Measurements from ENCODE around the gene GRM7.

GRCh38 chr3:7306901-7307300 lies 446.0 kb downstream of the GRM7 start:
- TF ChIP-seq, protein P1, sequence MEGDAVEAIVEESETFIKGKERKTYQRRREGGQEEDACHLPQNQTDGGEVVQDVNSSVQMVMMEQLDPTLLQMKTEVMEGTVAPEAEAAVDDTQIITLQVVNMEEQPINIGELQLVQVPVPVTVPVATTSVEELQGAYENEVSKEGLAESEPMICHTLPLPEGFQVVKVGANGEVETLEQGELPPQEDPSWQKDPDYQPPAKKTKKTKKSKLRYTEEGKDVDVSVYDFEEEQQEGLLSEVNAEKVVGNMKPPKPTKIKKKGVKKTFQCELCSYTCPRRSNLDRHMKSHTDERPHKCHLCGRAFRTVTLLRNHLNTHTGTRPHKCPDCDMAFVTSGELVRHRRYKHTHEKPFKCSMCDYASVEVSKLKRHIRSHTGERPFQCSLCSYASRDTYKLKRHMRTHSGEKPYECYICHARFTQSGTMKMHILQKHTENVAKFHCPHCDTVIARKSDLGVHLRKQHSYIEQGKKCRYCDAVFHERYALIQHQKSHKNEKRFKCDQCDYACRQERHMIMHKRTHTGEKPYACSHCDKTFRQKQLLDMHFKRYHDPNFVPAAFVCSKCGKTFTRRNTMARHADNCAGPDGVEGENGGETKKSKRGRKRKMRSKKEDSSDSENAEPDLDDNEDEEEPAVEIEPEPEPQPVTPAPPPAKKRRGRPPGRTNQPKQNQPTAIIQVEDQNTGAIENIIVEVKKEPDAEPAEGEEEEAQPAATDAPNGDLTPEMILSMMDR (IDR thresholded peaks at IDR 0.05) = no peak
- no peak for TF ChIP-seq POLR2A (IDR thresholded peaks at IDR 0.05)

All from body of pancreas (tissue), 4 donors.